GM18526 (cell line): ENCODE results near the gene UQCRQ.
A peak's percentile ranks its signal among the peaks of the same experiment; 100 is the strongest.

Source experiments
- POLR2A ChIP-seq: IDR thresholded peaks from 3 replicates; pipeline ENCODE4 v1.6.1; 2011; ENCODE audit not compliant: insufficient read length; ENCODE audit errors: extremely low read depth

UQCRQ gene

GRCh38 chr5:132828846-132829494, 37.5 kb upstream of the UQCRQ start:
- TF ChIP-seq POLR2A: no peak

- TF ChIP-seq POLR2A: no peak
Observed at GRCh38 chr5:132829742-132830435, 36.6 kb upstream of the UQCRQ start.

- TF ChIP-seq POLR2A: peak; percentile 41
Observed at GRCh38 chr5:132830436-132831094, 35.9 kb upstream of the UQCRQ start, which contains the start of gene SHROOM1. Gene SHROOM1, minus strand, starts transcription at chr5:132830647. Its CDS starts 4,507 bp downstream, at chr5:132826140.

GRCh38 chr5:132831095-132831860, 35.2 kb upstream of the UQCRQ start:
- TF ChIP-seq POLR2A: no peak

GRCh38 chr5:132832612-132833011, 33.8 kb upstream of the UQCRQ start:
- no peak for TF ChIP-seq POLR2A

- no peak for TF ChIP-seq POLR2A
Observed at GRCh38 chr5:132834057-132834456, 32.4 kb upstream of the UQCRQ start.

- no peak for TF ChIP-seq POLR2A
Observed at GRCh38 chr5:132836852-132837251, 29.6 kb upstream of the UQCRQ start.

- no peak for TF ChIP-seq POLR2A
Observed at GRCh38 chr5:132837868-132838267, 28.6 kb upstream of the UQCRQ start.

- TF ChIP-seq POLR2A: no peak
Observed at GRCh38 chr5:132838516-132839282, 27.7 kb upstream of the UQCRQ start.

- TF ChIP-seq POLR2A: no peak
Observed at GRCh38 chr5:132839426-132840301, 26.8 kb upstream of the UQCRQ start.

- TF ChIP-seq POLR2A: no peak
Observed at GRCh38 chr5:132840313-132840712, 26.1 kb upstream of the UQCRQ start.

GRCh38 chr5:132840896-132841295, 25.5 kb upstream of the UQCRQ start:
- no peak for TF ChIP-seq POLR2A

GRCh38 chr5:132841305-132841704, 25.1 kb upstream of the UQCRQ start:
- no peak for TF ChIP-seq POLR2A

- TF ChIP-seq POLR2A: no peak
Observed at GRCh38 chr5:132848270-132848669, 18.2 kb upstream of the UQCRQ start.
